ENCODE measurements around the gene COMMD6. TPM values are rescaled to one million over a fixed set of nuclear protein-coding genes. Genes with fewer than 3 reads are reported as not detected.

Gene COMMD6
- 131 and 142 TPM in 2 replicates for total RNA-seq (2021)
- long read RNA-seq, partial matches to known transcripts = 13 of 17 reads
- long read RNA-seq, other reads (novel, unspliced or antisense) = 4 of 17 reads

DNA sequence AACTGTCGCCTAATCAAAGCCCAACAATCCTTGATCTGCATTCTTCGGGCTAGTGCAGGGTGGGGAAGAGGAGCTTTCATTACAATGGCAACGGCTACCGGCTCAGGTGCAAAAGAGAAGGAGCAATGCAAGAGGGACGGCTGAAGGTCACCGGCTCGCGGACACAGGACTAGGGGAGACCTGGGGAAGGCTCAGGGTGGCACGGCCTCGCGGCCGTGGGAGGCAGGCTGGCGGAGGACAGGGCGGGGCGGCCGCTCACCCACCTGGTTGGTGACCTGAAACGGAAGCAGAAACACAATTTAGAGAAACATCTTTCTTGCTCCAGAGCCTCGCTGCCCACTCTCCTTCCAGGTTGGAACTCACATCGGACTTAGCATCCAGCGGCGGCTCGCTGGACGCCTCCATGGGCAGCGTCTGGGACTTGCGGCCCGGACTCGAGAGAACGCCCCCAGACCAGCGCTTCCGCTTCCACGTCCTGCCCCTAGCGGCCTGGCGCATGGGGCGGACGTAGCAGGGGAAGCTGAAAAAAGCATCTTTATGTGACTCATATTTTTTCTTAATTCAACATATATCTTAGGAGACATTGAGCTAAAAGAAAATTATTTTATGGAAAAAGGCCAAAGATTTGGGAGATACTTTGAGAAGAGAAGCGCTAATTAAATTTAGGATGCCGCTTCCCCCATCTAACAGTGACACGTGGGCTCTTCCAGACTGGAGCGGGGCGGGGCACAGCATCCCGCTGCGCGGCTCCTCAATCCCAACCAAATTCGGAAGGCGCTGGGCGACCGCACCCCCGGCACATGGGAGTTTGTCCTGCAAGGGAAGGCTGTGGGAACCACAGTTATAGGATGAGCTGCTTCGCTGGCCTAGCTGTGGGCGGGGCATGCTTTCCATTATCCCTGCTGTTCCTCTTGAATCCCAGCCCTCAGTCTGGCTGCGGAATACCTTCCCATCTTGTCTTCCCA is at the start of gene COMMD6:
COMMD6 (minus strand) TSS at position 441 of the 965 bp plus-strand sequence; CDS start at position 405, 36 bp downstream.
- no peak within 1 kb of the TSS for H3T11ph ChIP-seq (ENCODE audit: low read length)
- no peak within 1 kb of the TSS for H4K91ac ChIP-seq (ENCODE audit: insufficient read length, low read depth, low read length)
- WGBS (ENCODE audit: extremely low coverage, insufficient read length, low lambda C conversion rate) = no CpG with 5 or more reads among the region's 51 CpGs
- no peak within 1 kb of the TSS for H3K18ac ChIP-seq (ENCODE audit: insufficient read length, low read depth, low read length)
- H2BK15ac ChIP-seq (ENCODE audit: low read depth, low read length) = no peak within 1 kb of the TSS
- peak within 1 kb of the TSS; percentile 56 for H3K9ac ChIP-seq (ENCODE audit: extremely low read depth, insufficient read length, low read length)
- peaks cover 5 to 9% of the 10 kb centered on the region in 2 experiments for H3K9me3 Mint-ChIP-seq
- no peaks in the 10 kb centered on the region for H4K20me1 ChIP-seq (ENCODE audit: control insufficient read depth, insufficient read depth, insufficient read length)
- H3K27me3 ChIP-seq (ENCODE audit: insufficient read depth, low read length) = no peaks in the 10 kb centered on the region
- peak within 1 kb of the TSS; percentile 70 for H3K4me2 ChIP-seq (ENCODE audit: insufficient read depth, insufficient read length, low read length)
- H2AK5ac ChIP-seq (ENCODE audit: insufficient read length, low read length) = no peak within 1 kb of the TSS
- DNase-seq = peak; percentile 95
- no peak within 1 kb of the TSS for H2BK20ac ChIP-seq (ENCODE audit: low read depth, low read length, poor library complexity, severe bottlenecking)
- TF ChIP-seq, protein P1, sequence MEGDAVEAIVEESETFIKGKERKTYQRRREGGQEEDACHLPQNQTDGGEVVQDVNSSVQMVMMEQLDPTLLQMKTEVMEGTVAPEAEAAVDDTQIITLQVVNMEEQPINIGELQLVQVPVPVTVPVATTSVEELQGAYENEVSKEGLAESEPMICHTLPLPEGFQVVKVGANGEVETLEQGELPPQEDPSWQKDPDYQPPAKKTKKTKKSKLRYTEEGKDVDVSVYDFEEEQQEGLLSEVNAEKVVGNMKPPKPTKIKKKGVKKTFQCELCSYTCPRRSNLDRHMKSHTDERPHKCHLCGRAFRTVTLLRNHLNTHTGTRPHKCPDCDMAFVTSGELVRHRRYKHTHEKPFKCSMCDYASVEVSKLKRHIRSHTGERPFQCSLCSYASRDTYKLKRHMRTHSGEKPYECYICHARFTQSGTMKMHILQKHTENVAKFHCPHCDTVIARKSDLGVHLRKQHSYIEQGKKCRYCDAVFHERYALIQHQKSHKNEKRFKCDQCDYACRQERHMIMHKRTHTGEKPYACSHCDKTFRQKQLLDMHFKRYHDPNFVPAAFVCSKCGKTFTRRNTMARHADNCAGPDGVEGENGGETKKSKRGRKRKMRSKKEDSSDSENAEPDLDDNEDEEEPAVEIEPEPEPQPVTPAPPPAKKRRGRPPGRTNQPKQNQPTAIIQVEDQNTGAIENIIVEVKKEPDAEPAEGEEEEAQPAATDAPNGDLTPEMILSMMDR (conservative IDR thresholded peaks at IDR 0.05) = no peak; the same call in 2 of the 3 replicates
- peaks cover 17 to 21% of the 10 kb centered on the region in 2 experiments for H3K4me1 Mint-ChIP-seq
- no peak within 1 kb of the TSS for H3K23ac ChIP-seq (ENCODE audit: insufficient read length, low read depth, low read length)
- no peak within 1 kb of the TSS for H4K5ac ChIP-seq (ENCODE audit: insufficient read length, low read depth, low read length)
- peak within 1 kb of the TSS; percentile 33 for H3K14ac ChIP-seq (ENCODE audit: insufficient read depth, low read length)
- H3K27me3 Mint-ChIP-seq (ENCODE audit: low read depth) = no peaks in the 10 kb centered on the region
- H3K79me1 ChIP-seq (ENCODE audit: insufficient read depth, low read depth, low read length, poor library complexity, severe bottlenecking) = peaks cover 4% of the 10 kb centered on the region
- no peak within 1 kb of the TSS for H2BK12ac ChIP-seq (ENCODE audit: insufficient read length, low read depth, low read length)
- no peak within 1 kb of the TSS for H3K27ac ChIP-seq (ENCODE audit: insufficient read length, low read depth, low read length)
- H3K36me3 Mint-ChIP-seq (ENCODE audit: insufficient read depth in 1 of 3, low read depth in 3 of 3) = peaks cover 15 to 38% (median 23%) of the 10 kb centered on the region in 3 experiments; a peak in 6 of 7 replicates
- H3K27ac Mint-ChIP-seq = peak within 1 kb of the TSS; percentile 95 to 99 (median 98)
- no peak within 1 kb of the TSS for H2BK5ac ChIP-seq (ENCODE audit: insufficient read length, low read length)
- no peaks in the 10 kb centered on the region; the same call in 1 of the 2 replicates for H3K4me1 ChIP-seq (ENCODE audit: insufficient read depth, low read length)
- no peak within 1 kb of the TSS for H3K56ac ChIP-seq (ENCODE audit: insufficient read length, low read depth, low read length)
- no peak within 1 kb of the TSS for H2BK120ac ChIP-seq (ENCODE audit: low read depth, low read length, poor library complexity, severe bottlenecking)
- H3K79me2 ChIP-seq (ENCODE audit: insufficient read depth, low read length) = peaks cover 3% of the 10 kb centered on the region; the same call in 1 of the 2 replicates
- no peak within 1 kb of the TSS for H2AFZ ChIP-seq (ENCODE audit: low read length)
- H3K9me3 ChIP-seq (ENCODE audit: control insufficient read depth, low read depth, low read length) = no peaks in the 10 kb centered on the region
- peak within 1 kb of the TSS; percentile 94 to 98 for H3K4me3 Mint-ChIP-seq
- peaks cover 2% of the 10 kb centered on the region for H3K23me2 ChIP-seq (ENCODE audit: insufficient read length, low read depth, low read length, poor library complexity, severe bottlenecking)
- no peak within 1 kb of the TSS for H3K4ac ChIP-seq (ENCODE audit: low read depth, low read length)
- H4K8ac ChIP-seq (replicated peaks; ENCODE audit: insufficient read length, low read depth, low read length) = no peak within 1 kb of the TSS

Data from H9 (cell line).